ENCODE results near the gene IL10RB.

Gene IL10RB

DNA sequence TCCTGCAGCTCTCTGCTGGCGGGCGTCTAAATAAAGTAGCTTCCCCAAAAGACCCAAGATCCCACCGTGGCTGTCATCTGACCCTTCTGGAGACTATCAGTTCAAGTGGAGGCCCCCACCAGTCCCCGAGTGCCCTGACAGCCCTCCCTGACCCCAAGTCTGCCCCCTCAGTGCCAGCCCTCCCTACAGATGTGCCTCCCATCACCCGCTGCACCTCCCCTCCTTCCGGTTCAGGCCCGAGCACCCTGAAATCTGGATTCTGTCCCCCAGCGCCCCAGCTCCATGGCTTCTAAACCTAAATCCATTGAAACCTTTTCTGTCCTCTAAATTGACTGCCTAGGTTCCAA is 595 bp downstream of the IL10RB start:
- no peak for DNase-seq (ENCODE audit: low read depth, low spot score)

DNA sequence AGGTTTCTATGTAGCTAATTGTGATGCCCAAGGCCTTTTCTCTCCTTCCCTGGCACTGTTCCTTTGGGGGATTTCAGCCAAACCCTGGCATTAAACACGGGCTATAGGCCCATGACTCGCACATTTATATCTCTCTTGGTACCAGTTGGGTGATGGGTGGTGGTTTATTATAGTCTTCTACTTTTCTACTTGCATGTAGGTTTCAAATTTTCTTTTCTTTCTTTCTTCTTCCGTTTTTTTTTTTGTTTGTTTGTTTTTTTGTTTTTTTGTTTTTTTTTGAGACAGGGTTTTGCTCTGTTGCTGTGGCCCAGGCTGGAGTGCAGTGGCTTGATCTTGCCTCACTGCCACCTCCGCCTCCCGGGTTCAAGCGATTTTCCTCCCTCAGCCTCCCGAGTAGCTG is 1.1 kb downstream of the IL10RB start:
- DNase-seq (ENCODE audit: low read depth, low spot score) = no peak

DNA sequence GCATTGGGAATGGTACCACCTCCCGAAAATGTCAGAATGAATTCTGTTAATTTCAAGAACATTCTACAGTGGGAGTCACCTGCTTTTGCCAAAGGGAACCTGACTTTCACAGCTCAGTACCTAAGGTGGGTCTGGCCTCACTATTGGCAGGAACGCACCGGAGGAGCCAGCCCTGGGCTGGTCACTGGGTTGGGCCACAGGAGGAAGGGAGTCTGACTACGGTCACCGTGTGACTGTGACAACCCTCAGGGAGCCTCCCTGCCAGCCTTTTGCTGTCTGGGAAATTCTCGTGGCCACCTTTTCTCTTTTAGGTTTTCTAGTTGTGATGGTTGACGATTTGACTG is 2.2 kb downstream of the IL10RB start:
- DNase-seq (ENCODE audit: low read depth, low spot score) = no peak

DNA sequence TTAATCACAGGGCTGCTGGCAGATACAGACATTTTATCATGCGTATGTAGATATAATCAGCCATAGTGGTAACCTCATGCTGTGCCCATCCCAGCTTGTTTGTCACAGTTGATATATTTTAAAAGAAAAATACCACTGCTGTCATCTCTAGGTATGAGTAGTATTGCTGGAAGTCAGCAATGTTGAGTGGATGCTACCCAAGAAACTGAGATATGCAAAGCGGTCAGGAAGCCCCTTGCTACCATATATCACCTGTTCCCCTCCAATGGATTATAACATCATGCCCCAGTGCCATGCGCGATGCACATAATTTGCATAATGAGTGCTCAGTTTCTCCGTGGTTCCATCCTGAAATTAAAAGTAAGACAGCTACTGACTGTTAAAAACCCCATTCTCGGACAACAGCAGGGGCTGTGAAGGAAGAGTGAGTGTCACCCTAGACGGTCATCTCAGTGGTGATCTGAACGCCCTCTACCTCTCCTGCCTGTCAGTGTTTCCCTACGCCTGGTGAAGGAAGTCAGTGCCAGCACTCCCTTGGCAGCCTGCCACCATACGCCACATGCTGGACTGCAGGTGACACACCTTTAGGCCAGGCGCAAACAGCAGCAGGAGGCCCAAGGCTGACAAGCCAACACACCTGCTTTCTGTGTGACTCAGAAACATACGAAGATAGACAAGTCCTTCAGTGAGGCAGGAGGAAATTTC is 2.7 kb downstream of the IL10RB start:
- DNase-seq (ENCODE audit: low read depth, low spot score) = no peak

DNA sequence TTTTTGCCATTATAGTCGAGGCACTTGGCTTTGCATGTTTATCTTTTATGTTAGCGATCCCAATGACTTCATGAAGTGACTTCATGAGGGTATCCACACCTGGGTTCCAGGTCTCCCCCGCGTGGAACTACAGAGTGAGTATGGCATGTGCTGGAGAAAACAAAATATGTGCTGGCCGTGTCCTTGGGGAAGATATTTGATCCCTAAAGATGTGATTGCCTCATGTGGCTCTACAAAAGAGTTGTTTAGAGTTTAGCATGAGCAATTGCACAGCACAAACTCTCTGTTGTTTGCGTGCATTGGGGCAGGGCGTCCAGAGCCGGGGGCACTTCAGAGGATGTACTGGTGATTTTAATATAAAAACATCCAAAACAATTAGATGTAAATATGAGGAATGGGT is 4.8 kb downstream of the IL10RB start:
- no peak for DNase-seq (ENCODE audit: low read depth, low spot score)

DNA sequence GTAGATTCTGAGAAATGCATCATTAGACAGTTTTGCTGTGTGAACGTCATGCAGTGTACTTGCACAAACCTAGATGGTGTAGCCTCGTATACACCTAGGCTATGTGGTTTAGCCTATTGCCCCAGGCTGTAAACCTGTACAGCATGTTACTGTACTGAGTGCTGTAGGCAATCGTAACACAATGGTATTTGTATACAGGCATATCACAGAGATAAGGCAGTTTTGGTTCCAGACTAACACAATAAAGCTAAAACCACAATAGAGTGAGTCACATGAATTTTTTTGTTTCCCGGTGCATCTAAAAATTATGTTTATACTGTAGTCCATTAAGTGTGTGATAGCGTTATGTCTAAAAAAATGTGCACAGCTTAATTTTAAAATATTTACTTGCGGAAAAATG is 6.9 kb downstream of the IL10RB start:
- no peak for DNase-seq (ENCODE audit: low read depth, low spot score)

DNA sequence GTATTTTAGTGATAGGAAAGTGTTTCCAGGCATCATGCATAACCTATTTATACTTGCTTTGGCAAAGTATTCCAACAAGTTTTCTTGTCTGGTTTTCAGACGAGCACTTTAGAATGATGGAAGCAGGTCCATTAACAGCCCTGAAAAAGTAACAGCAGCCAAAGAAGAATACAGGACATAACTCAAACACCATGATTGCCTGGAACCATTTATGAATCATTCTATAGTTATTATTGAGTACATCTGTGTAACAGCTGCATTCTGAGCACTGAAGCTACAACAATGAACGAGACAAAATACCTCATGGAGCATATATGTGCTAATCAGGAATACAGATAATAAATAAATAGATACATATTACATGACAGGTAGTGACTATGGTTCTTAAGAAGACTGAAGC is 12.6 kb downstream of the IL10RB start:
- DNase-seq (ENCODE audit: low read depth, low spot score) = no peak

DNA sequence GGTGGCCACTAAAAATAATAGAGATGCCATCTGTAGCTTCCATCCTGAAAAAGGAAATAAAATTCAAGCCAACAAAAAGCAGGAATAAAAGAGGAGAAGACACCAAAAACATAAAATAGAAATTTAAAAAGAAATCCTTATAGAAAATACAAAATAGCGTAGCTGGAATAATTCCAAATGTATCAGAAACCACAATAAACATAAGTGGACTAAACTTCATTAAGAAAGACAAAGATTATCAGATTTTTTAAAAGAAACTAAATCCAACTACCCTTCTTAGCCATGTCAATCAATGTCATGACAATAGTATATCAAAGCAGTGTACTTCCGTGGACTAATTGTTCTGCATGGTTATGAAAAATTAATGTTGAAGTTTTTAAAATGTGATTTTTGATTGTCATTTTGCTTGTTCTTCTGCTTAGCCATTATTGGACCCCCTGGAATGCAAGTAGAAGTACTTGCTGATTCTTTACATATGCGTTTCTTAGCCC is 13.2 kb downstream of the IL10RB start:
- no peak for DNase-seq (ENCODE audit: low read depth, low spot score)

DNA sequence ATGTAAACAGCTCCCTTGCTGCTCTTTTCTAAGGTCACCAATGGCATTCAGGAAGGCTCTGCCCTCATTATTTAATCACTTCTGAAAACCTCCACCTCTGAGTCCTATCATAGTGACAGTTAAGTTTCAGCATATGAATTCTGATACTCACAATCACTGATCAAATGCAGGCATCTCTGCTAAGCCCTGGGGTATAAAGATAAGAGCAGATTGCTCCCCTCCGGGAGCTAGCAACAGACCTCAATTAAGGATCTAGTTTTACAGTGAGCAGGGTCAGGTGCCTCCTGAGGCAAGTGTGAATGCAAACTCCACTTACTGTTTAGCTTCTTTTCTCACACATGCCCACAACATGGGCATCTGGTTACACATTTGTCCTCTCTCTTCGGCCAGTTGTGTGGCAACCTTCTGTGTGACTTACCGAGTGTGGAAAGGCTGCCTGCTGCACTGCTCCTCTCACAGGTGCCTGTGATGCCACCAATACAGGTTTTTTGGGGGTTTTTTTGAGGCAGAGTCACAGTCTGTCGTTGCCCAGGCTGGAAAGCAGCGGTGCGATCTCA is 15.0 kb downstream of the IL10RB start:
- peak; percentile 19 for DNase-seq (ENCODE audit: low read depth, low spot score)

DNA sequence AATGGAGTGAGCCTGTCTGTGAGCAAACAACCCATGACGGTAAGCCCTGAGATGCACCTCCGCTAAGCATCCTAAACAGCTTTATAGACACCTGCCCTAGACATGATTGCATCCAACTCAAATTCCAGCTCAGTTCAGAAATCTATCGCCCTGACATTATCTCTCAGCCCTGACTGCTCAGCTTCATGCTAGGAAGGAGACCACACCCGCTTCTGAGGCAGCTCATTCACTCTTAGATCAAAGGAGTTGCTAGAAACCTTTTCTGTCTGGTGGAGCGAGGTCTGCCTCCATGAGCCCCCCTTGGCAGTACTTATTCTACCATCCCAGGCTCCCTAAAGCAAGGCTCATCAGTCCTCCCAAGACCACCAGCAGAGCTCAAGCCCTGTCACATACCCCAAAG is 17.0 kb downstream of the IL10RB start:
- DNase-seq (ENCODE audit: low read depth, low spot score) = no peak

DNA sequence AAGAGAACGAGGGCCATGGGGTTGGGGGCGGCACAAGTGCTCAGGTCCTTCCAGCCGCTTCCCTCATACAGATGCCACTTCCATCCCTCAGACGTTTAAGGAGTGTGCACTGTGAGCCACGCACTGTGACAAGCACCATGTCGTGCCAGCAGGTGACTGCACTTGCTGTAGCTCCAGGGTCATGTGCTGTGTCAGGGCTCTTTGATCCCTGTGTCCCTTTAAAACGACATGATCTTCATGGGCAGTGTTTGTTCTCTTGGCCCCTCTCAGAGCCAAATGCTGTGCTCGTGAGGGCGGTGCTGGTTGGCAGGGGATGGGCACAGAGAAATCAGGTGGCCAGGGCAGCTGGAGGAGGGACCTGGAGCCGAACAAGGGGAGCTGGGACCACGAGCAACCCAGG is 19.9 kb downstream of the IL10RB start:
- no peak for DNase-seq (ENCODE audit: low read depth, low spot score)

DNA sequence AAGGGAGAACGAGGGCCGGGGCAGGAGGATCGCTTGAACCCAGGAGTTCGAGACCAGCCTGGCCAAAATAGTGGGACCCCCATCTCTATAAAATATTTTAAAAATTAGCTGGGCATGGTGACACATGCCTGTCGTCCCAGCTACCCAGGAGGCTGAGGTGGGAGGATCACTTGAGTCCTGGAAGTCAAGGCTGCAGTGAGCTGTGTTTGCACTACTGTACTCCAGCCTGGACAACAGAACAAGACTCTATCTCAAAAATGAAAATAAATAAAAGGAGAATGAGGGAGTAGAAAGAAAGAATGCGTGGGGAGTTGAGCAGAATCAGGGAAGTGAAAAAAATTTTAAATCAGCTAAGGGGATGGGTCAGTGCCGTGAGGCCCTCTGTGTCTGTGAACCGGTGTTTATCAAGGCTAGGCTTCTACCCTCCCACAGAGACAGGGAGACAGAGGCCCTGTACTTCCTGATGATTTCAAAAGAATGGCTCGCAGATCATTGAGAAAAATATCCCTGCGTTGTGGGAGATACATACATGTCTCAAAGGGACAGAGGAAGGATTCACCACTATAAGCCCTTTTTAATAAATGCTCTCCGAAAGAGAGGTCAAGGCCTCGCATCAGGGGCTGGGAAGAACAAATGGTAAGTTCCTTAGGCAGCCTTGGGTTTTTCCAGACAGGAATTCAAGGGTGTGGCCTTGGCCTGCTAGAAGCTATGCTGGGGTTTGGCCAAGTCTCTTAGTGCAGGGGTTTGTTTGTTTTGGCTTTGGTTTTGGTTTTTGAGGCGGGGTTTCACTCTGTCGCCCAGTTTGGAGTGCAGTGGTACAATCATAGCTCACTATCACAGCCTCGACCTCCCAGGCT is 20.7 kb downstream of the IL10RB start:
- no peak for DNase-seq (ENCODE audit: low read depth, low spot score)

DNA sequence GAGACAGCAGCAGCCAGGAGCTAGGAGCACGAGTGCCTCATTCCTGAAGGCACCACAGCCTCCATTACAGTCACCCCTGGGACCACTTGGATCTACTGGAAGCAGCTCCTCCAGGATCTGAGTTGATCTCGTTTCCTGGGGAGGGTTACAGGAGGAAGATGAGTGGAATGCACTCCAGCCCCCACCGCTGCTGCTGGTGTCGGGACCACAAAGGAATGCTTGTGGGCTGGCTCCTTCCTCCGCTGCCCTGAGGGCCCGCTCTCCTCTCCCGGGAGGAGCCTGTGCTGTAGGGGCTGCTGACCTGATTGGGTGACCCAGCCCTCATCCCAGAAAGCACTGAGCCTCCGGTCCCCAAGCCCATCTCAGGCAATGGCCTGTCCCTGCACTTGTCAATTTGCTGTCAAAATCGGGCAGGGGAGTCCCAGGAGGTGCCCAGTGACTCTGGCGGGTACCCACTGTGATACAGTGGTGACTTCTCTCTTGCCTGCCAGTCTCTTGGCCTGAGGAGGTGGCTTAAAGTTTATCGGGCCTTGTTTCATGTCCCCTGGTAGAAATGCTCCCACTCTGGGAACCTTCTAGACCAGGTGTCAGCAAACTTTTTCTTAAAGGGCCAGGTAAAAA is 23.1 kb downstream of the IL10RB start:
- DNase-seq (ENCODE audit: low read depth, low spot score) = peak; percentile 86

DNA sequence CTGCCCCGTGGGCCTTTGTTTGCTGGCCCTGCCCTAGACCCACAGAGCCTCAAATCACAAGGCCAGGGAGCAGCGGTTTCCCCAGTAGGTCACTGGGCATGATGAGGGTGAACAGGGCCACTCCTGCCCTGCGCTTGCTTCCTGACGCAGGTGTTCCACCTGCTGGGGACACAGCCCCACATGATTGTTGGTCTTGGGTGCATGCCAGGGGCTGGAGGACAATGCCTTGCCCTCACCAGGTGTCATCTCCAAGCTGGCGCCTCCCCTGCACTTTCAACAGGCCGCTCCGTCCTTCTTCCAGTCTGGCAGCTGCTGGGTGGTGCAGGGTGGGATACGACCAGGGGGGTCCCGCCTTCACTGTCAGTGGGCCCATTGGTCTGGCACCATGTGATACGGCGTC is 24.3 kb downstream of the IL10RB start:
- DNase-seq (ENCODE audit: low read depth, low spot score) = no peak

DNA sequence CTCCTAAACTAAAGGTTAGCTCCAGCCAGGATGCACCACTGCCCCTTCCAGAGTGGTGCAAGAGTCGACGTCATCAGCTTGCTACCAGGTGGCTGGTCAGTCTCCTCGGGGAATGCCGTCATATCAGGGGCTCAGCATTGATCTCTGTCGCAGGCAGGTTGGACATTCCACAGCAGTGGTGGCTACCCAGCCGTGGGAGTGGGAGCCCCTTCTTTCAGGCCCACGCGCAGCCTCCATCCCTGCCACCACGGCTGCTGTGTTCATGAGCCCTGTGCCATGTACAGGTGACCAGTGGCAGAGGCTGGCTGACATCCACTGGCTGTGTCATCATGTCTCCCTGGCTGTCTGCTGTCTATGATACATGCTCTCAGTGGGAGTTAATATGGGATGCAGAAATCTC is 25.5 kb downstream of the IL10RB start:
- no peak for DNase-seq (ENCODE audit: low read depth, low spot score)

DNA sequence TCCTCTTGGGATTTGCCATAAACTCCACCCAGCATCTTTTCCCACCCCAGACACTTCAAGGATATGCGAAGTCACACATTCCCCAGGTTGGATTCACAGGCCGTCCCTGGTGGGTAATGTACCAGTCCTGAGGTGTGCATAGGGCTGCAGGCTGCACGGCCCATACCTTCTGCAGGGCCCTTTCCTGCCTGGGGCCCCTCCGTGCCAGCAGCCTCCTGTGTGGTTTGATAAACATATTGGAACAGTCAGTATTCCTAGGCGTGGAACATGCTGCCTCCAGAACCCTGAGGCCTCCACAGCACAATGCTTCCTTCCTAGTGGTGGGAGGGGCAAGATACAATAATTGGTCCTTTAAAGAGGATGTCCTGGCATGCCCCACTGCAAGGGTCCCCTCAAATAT is 26.6 kb downstream of the IL10RB start:
- DNase-seq (ENCODE audit: low read depth, low spot score) = no peak

DNA sequence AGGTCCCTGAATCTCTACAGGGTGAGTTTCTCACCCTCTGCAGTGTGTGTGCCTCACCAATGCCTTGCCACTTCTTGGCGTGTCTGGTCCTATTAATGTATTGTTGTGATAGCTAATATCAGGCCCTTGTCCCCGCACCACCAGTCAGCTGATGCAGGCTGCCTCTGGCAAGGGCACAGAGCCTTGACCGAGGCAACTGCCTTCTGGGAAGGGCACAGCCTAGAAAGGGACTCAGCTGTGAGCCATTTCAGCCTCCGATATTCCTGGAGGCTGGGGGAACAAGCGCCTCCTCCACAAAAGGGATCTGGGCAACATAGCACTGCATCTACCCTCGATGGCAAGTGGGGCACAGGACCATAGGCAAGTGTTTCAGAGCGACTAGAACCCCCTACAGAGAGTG is 27.0 kb downstream of the IL10RB start:
- no peak for DNase-seq (ENCODE audit: low read depth, low spot score)

DNA sequence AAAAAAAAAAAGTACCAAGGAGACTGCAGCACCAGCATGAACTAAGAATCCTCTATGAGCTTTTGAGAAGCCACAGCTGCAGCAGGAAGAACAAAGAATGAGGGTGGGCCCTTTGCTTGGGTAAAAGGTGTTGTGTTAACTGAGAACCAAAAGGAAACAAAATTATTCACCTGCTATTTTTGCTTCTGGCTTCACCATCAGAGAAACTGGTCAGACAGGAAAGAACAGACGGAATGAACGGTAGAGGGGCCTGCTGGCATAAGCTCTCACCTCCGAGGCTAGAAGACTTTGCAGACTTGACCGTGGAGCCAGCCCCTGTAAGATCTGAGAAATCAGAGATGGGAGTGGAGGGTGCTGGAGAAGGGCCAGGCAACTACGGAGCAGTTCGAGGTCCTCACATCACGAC is 27.6 kb downstream of the IL10RB start:
- DNase-seq (ENCODE audit: low read depth, low spot score) = no peak

DNA sequence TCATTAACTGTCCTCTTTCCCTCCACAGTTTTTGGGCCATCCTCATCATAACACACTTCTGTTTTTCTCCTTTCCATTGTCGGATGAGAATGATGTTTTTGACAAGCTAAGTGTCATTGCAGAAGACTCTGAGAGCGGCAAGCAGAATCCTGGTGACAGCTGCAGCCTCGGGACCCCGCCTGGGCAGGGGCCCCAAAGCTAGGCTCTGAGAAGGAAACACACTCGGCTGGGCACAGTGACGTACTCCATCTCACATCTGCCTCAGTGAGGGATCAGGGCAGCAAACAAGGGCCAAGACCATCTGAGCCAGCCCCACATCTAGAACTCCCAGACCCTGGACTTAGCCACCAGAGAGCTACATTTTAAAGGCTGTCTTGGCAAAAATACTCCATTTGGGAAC is 30.0 kb downstream of the IL10RB start:
- DNase-seq (ENCODE audit: low read depth, low spot score) = no peak

DNA sequence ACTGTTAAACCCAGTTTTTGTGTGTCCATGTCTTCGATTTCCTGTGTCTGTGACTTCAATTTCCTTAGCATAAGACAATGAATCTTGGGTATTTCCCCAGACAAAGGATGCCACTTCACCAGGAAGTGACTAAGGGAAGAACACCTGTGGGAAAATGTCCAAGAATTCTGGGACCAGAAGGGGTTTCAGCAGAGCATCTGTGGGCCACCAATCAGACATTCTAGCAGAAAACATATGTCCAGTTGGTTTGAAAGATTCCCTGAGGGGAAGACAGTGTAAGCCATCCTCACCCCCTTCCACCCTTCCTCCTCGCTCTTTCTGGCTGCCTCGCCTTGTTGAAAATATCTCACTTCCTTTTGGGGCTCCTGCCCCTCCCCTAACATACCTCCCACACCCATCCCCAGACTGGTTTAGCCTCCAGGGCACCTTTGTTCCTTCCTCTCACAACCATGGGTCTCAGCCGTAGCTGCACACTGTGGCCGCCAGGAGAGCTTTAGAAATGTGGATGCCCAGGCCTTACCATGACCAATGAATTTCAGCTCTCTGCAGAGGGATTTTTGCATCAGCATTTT is 33.1 kb downstream of the IL10RB start:
- DNase-seq (ENCODE audit: low read depth, low spot score) = peak; percentile 21

DNA sequence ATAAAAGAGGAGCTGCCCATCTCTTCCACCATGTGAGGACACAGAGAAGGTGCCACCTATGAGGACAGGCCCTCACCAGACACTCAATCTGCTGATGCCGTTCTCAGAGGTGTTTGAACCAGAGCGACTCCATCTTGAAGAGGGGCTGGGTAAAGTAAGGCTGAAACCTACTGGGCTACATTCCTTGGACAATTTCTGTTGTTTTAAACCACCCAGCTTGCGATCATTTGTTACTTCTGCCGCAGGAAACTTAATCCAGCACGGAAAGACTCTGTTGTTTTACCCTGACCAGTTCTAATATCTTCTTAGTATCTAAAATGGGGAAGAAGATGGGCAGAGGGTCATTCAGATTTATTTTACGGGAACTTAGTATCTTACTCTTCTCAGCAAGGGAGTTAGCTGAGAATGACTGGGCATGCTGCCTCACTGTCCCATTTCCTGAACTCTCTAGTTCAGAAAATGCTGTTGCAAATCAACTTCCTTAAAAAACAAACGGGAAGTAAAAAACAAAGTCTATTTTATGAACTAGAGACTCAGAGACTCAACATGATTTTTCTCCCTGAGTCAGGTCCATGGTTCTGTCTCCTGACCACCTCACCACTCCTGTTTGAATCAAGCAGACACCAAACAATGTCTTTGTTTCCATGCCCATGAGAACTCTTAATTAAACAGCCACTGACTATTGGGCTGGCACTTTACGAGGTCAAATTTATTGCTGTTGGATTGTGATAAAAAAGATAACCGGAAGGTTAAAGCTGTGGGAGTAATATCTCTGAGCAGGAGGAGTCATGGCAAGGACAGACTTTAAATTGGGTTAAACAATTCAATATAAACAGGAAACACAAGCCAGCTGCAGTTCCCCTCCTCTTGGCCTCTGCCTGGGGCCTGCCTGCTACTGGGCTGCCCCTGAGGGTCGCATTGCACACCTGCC is 34.8 kb downstream of the IL10RB start:
- no peak for DNase-seq (ENCODE audit: low read depth, low spot score)

All from ELF-1 (cell line).